OCI-LY3 (cell line): Measurements from ENCODE around the gene FAM110D.

Experiments used
- H2AFZ ChIP-seq: fragments of 200-600, 300-600 bp; shearing (Covaris generic); 2 replicates; pipeline ENCODE4 v1.6.0; 2014; ENCODE audit warnings: antibody characterized with exemption, low read depth, low read length
- H3K27ac ChIP-seq: fragments of 200-600, 300-600 bp; sonication (generic); 2 replicates; pipeline ENCODE4 v1.5.1; 2014; ENCODE audit warnings: mild to moderate bottlenecking, low read length, moderate library complexity, mixed read lengths
- H3K27me3 ChIP-seq: fragments of 200-600, 300-600 bp; sonication (generic); 2 replicates; pipeline ENCODE4 v1.6.1; 2014; ENCODE audit warnings: low read depth, low read length, mixed read lengths
- H3K36me3 ChIP-seq: fragments of 200-600, 300-600 bp; sonication (generic); replicated peaks from 2 replicates; pipeline ENCODE3; 2014; ENCODE audit warnings: low read depth, low read length, mixed read lengths
- H3K4me1 ChIP-seq: fragments of 300-600, 200-600 bp; sonication (generic); 2 replicates; pipeline ENCODE4 v1.6.1; 2014; ENCODE audit warnings: low read length, mixed read lengths
- H3K4me2 ChIP-seq: fragments of 200-600, 300-600 bp; sonication (generic); 2 replicates; pipeline ENCODE4 v1.6.1; 2014; ENCODE audit warnings: low read length, mixed read lengths
- H3K4me3 ChIP-seq: fragments of 300-600, 200-600 bp; sonication (generic); 2 replicates; pipeline ENCODE4 v1.5.1; 2014; ENCODE audit warnings: antibody characterized with exemption, mild to moderate bottlenecking, low read length, moderate library complexity
- H3K79me2 ChIP-seq: fragments of 300-600, 200-600 bp; shearing (Covaris generic); 2 replicates; pipeline ENCODE4 v1.6.1; 2014; ENCODE audit warnings: mild to moderate bottlenecking, low read length, mixed read lengths
- H3K9ac ChIP-seq: fragments of 300-600, 200-600 bp; shearing (Covaris generic); 2 replicates; pipeline ENCODE4 v1.6.0; 2014; ENCODE audit warnings: mild to moderate bottlenecking, low read length, moderate library complexity
- H3K9me3 ChIP-seq: fragments of 200-600, 300-600 bp; shearing (Covaris generic); 2 replicates; pipeline ENCODE4 v1.6.1; 2014; ENCODE audit warnings: low read length, mixed read lengths; ENCODE audit not compliant: insufficient read depth
- H4K20me1 ChIP-seq: fragments of 200-600, 300-600 bp; sonication (generic); 2 replicates; pipeline ENCODE4 v1.6.1; 2016; ENCODE audit warnings: low read length, mixed read lengths; ENCODE audit not compliant: insufficient read depth
- EZH2phosphoT487 ChIP-seq: fragments of 200-600 bp; shearing (Covaris generic); IDR thresholded peaks from 2 replicates; pipeline ENCODE4 v1.6.1; 2018; ENCODE audit warnings: antibody characterized with exemption, mixed run types, low read depth
- TF ChIP-seq, protein P1 (sequence below): fragments of 200-600, 300-600 bp; sonication (generic); IDR thresholded peaks from 2 replicates; pipeline ENCODE4 v1.5.1; 2014; ENCODE audit warnings: antibody characterized with exemption, low read length, low read depth

FAM110D gene

DNA sequence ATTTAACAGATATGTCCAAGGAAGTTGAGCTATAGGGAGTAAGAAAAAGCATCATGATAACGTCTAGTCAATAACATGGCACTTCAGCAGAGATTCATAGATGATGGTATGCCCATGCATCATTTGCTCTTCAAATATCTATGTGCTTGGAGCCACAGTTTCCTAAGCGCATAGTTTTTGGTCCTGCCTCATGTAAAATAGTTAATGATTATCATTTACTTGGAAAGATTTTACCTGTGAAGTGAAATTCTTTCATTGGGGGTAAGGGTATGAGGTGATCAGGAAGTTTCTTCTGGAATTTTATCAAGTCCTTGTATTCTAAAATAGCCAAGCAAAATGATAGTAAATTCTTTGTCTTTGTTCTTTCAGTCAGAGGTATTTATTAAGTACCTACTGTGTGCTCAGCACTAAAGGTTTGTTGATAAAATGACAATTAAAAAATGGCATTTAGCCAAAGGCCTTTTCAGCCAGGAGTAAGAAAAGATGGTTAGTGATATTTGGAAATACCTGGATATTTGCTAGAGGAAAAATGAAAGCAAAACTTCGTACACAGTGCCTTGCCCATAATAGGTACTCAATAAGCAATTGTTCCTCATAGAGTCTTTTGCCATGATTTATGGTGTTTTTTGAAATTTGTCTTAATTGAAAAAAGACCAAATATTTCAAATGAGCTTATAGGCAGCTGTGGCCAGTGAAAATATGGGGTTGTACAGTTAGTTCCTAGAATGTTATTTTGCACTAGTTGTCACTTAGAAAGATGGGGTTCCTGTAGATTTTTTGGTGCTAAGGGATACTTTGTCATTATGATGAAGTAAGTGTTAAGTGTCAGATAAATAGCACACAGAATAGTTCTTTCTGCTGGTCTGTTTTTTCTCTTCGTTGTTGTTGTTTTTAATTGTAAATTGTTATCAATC is 34.2 kb upstream of the FAM110D start:
- peaks cover 4% of the 10 kb centered on the region for H3K36me3 ChIP-seq
- H3K9me3 ChIP-seq = no peaks in the 10 kb centered on the region
- no peaks in the 10 kb centered on the region for H3K79me2 ChIP-seq
- H3K4me3 ChIP-seq = no peak overlapping the region
- no peak overlapping the region for H3K27ac ChIP-seq
- H3K4me1 ChIP-seq = peaks cover 5% of the 10 kb centered on the region; the same call in 1 of the 2 replicates
- no peaks in the 10 kb centered on the region for H4K20me1 ChIP-seq
- TF ChIP-seq, protein P1, sequence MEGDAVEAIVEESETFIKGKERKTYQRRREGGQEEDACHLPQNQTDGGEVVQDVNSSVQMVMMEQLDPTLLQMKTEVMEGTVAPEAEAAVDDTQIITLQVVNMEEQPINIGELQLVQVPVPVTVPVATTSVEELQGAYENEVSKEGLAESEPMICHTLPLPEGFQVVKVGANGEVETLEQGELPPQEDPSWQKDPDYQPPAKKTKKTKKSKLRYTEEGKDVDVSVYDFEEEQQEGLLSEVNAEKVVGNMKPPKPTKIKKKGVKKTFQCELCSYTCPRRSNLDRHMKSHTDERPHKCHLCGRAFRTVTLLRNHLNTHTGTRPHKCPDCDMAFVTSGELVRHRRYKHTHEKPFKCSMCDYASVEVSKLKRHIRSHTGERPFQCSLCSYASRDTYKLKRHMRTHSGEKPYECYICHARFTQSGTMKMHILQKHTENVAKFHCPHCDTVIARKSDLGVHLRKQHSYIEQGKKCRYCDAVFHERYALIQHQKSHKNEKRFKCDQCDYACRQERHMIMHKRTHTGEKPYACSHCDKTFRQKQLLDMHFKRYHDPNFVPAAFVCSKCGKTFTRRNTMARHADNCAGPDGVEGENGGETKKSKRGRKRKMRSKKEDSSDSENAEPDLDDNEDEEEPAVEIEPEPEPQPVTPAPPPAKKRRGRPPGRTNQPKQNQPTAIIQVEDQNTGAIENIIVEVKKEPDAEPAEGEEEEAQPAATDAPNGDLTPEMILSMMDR = no peak
- no peak for TF ChIP-seq EZH2phosphoT487
- no peaks in the 10 kb centered on the region for H3K27me3 ChIP-seq
- no peak overlapping the region for H2AFZ ChIP-seq
- H3K9ac ChIP-seq = no peak overlapping the region
- no peak overlapping the region for H3K4me2 ChIP-seq

DNA sequence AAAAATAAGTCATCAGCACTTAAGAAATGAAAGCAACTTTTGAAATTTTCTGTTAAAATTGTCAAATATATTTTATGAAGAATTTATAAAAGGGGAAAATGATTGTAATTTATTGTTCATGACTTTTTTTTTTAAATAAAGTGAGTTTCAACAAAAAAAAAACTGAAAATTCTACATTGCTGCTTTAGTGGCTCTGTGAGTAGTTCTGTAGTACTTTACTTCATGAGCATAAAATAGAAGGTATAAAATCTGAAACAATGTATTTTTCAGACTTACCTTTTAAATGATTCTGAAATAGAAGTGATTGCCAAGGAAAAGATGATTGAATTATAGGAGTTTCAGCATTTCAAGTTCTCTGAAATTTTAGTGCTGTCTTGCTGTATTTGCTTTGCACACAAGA is 33.5 kb upstream of the FAM110D start:
- Histone ChIP-seq H3K79me2 (no peaks in the 10 kb centered on the region), H3K9ac (no peak overlapping the region), H3K36me3 (peaks cover 4% of the 10 kb centered on the region), H3K4me3 (no peak overlapping the region), H4K20me1 (no peaks in the 10 kb centered on the region), H3K27ac (no peak overlapping the region), H3K27me3 (no peaks in the 10 kb centered on the region), H3K9me3 (no peaks in the 10 kb centered on the region), H3K4me1 (peaks cover 5% of the 10 kb centered on the region; the same call in 1 of the 2 replicates), H2AFZ (no peak overlapping the region), H3K4me2 (no peak overlapping the region)
- TF ChIP-seq, protein P1 = no peak

DNA sequence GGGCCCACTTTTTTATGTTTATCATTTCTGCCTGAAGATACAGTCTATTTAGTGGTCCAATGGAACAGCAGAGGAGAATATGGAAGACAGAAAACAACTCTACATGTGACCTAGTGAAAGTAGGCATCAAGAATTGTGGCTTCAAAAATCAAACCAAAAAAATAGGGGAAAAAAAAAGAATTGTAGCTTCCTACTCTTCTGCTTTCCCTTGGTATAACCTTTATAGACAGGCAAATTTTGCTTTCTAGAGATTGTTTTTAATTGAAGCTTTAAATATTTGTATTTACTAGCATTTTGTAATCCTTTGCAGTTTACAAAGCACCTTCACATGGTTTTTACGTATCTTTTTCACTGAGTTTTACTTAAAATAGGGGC is 32.9 kb upstream of the FAM110D start:
- H3K4me1 ChIP-seq = peaks cover 5% of the 10 kb centered on the region; the same call in 1 of the 2 replicates
- no peaks in the 10 kb centered on the region for H3K27me3 ChIP-seq
- TF ChIP-seq, protein P1 = no peak
- no peak for TF ChIP-seq EZH2phosphoT487
- H3K27ac ChIP-seq = no peak overlapping the region
- H2AFZ ChIP-seq = no peak overlapping the region
- H3K79me2 ChIP-seq = no peaks in the 10 kb centered on the region
- H3K9me3 ChIP-seq = no peaks in the 10 kb centered on the region
- H3K4me3 ChIP-seq = no peak overlapping the region
- H4K20me1 ChIP-seq = no peaks in the 10 kb centered on the region
- no peak overlapping the region for H3K4me2 ChIP-seq
- H3K9ac ChIP-seq = no peak overlapping the region
- H3K36me3 ChIP-seq = peaks cover 4% of the 10 kb centered on the region

DNA sequence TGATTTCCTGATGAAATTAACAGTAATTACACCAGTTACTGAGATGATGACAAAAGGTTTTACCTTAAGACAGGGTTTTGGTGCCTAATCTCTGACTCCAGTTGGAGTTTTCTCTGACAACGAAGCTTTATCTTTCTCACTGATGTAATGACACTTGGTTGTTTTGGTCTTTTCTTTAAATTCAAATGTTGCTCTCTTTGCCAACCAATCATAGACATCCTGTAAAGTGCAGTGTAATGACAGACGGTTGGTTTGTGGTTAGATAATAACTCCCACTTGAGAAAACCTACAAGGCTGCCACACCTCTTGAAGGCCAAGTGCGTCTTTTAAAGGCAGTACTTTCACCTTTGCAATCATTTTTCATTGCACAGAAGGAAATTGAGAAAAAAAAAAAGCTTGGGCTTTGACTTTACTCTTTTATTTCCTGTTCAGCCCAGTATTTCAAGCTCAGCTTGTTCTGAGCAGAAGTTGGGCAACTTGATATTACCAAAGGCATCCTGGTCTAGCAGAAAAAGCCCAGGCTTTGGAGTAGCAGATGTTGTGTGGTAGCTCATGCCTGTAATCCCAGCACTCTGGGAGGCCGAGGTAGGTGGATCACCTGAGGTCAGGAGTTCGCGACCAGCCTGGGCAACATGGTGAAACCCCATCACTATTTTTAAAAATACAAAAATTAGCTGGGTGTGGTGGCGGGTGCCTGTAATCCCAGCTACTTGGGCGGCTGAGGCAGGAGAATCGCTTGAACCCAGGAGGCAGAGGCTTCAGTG is 32.4 kb upstream of the FAM110D start:
- no peak overlapping the region for H2AFZ ChIP-seq
- no peak overlapping the region for H3K27ac ChIP-seq
- peaks cover 5% of the 10 kb centered on the region; the same call in 1 of the 2 replicates for H3K4me1 ChIP-seq

More for the DNA sequence above, 32.4 kb upstream of the FAM110D start:
- Histone ChIP-seq H3K9ac (no peak overlapping the region), H3K4me3 (no peak overlapping the region), H3K27me3 (no peaks in the 10 kb centered on the region), H4K20me1 (no peaks in the 10 kb centered on the region), H3K79me2 (no peaks in the 10 kb centered on the region), H3K9me3 (no peaks in the 10 kb centered on the region), H3K36me3 (peaks cover 4% of the 10 kb centered on the region), H3K4me2 (no peak overlapping the region)
- no peak for TF ChIP-seq EZH2phosphoT487
- TF ChIP-seq, protein P1 = no peak
